GM19025 (cell line): ENCODE data around the gene ARL2.

Source experiments
- ATAC-seq: cut with Tn5 transposase; IDR thresholded peaks from one replicate; pipeline ENCODE4 v1.9.1; 2021; ENCODE audit warnings: mild to moderate bottlenecking, low read depth, moderate library complexity; ENCODE audit not compliant: unreplicated experiment

ARL2 gene

GRCh38 chr11:65043881-65044501, 30.0 kb downstream of the ARL2 start:
- ATAC-seq, result no peak

DNA sequence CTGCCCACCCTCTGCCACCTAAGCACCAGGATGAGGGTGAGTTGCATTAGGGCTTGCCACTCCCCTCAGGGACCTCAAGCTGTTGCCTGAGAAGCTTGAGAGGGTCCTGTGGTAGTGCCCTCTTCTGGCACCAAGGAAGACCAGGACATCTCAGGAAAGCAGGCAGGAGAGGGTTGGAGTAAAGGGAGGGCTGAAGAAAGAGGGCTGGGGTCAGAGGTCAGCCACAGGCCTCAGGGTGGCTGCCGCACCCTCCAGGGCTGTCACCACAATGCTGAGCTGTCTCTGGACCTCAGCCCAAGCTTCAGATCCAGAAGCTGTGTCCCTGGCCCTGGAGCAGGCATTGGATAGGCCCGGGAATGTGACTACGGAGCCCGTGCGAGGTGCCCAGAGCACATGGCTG, 31.1 kb downstream of the ARL2 start:
- no peak for ATAC-seq

DNA sequence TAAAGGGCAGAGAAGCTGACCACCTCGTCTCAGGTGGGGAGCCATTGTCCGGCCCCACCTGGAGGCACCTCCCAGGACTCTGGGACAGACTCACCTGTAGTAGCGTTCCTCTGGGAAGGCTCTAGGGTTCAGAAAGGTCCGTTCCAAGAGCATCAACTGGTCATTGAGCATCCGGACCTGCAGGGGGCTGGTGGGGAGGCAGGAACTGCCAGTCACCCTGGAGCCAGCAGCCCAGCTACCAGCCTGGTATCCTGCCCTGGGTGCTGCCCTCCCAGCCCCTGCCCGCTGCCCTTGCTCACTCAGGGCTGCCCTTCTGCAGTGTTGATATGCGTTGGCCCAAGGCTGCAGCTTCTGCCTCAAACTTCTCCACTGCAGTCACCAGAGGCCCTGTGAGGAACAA, 31.8 kb downstream of the ARL2 start:
- no peak for ATAC-seq

DNA sequence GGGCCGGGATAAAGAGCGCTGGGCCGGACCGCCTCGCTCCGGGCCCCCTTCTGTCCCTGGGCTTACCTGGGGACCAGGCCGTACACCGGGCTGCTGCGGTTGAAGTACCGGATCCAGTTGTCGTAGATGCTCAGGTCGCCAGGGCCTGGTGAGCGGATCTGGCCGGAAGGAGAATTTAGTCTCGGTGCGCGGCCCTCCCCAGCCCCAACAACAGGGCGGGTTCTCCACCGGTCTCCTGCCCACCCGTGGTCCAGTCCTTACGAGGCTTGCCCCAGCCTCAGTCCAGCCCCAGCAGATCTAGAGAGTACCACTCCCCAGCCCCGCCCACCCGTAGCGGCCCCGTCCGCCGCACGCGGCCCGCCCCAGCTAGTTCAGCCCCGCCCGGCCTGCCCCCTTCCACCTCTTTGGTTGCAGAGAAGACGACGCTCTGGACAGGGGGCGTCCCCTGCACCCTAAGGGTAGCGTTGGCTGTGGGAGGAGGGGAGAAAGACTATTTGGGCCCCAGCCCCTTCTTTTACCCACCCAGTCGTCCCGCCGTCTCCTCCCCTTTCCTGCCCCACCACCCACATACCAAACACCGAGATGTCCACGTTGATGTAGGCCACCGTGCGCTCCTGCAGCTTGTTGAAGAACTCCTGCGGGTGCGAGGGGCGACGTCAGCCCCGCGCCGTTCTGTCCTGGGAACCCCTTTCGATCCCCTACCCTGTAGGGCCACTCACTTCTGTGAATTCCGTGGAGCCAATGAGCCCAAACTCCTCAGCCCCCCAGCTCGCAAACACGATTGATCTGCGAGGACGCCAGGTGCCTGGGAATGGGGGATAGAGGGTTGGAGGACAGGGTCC, 33.8 kb downstream of the ARL2 start:
- no peak for ATAC-seq

GRCh38 chr11:65051398-65051858, 37.5 kb downstream of the ARL2 start:
- no peak for ATAC-seq

GRCh38 chr11:65053827-65054508, 40.0 kb downstream of the ARL2 start:
- ATAC-seq, result no peak

DNA sequence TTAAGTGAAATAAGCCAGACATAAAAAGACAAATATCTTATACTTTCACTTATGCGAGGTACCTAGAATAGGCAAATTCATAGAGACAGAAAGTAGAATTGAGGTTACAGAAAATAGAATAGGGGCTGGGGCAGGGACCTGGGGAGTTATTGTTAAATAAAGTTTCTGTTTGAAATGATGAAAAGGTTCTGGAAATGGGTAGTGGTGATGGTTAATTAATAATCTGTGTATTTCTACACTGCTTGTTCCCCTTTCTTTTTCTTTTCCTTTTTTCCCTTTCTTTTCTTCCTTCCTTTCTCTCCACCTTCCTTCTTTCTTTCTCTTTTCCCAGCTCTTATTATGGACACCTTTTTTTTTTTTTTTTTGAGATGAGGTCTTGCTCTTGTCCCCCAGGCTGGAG, 41.6 kb downstream of the ARL2 start:
- ATAC-seq, result no peak

- no peak for ATAC-seq
These were observed 43.0 kb downstream of the ARL2 start for GRCh38 chr11:65056999-65057398.

DNA sequence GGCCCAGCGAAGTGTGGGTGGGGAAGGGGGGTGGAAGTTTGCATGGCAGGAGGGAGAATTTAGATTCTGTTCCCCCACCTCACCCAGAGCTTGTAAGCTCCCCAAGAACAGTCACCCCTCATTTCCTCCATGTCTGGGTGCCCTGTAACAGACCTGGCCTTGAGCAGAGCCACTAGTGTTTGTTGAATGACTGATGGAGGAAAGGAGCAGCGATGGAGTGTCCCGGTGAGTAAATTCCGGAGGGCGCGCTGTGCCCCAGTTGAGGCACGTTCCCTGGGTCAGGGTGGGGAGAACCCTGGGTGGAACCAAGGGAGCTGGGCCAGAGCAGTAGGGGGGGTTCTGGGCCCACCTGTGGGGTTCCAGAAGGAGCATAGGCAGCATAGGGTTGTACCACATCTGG, 43.6 kb downstream of the ARL2 start:
- ATAC-seq, result no peak

- no peak for ATAC-seq
These were observed 44.1 kb downstream of the ARL2 start for GRCh38 chr11:65058012-65058411.

GRCh38 chr11:65058419-65059054, 44.6 kb downstream of the ARL2 start, which contains the start of gene NAALADL1:
Gene NAALADL1 (minus strand): TSS chr11:65058553. CDS start chr11:65058521, 32 bp downstream.
- ATAC-seq, result no peak

DNA sequence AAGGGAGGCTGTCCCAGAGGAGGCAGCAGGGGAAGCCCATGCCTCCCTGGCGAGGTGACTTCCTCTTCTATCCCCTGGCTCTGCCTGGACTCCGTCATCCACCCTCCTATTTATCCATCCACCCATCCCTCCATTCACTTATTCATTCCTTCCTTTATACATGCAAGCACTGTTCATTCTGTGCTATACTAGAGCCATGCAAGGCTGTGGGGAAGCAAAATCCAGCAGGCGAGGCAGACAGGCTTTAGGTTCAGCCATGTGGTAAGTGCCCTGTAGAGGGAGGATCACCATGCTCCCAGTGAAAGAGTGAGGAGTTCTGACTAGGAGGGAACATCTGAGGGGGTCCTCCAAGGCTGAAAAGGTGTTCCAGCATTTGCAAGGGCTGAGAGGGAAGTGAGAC, 45.6 kb downstream of the ARL2 start:
- ATAC-seq, result no peak

DNA sequence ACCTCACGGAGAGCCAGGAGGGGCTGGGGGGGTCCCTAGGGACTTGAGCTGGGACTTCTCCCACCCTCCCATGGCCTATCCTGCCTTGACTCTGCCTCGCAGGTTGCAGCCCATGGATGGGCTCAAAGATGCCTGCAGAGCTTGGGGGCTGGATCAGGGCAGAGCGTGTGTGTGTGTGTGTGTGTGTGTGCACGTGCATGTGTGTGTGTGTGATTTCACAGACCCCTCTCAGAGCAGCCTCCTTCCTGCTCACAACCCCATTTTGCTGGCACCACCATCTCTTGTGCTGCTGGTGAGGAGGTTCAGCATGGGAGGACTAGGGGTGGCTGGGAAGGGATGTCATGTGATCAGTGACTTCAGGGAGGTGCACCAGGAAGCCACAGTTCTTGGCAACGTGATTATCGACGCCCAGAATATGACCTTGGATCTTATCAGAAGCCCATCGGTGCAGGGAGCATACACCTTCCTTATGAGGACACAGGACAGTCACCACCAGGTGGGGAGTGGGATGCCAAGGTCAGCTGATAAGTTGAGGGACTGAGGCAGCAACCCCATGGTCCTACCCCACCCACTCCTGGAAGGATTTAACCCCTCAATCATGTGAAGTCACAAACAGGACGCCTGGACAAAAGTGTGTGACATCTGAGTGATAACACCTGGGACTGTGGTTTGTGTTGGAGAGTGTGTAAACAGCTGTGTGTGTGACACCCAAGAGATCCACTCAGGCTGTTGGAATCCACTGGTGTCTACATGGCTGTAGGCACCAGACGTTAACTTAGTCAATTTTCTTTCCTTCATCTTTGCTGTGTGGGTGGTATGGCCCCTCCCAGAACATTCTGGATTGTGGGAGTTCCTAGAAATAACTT, 46.2 kb downstream of the ARL2 start:
- ATAC-seq, result no peak

GRCh38 chr11:65060913-65061408, 47.0 kb downstream of the ARL2 start:
- ATAC-seq, result no peak

DNA sequence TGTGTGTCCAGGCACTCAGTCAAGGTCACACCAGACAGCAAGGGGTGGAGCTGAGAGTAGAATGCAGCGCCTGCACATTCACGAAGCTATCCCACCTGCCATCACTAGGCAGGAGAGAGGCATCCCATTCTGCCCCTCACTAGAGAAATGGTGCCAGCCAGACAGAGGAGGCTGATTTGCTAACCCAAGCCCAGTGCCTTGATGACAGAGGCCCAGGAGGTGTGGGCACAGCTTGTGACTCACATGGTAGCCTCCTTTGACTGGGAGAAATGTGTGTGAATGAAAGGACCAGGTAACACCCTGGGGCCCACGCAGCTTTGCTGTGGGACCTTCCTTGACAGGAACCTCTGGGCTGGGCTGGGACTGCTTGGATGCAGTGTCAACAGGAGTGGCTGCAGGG, 49.6 kb downstream of the ARL2 start:
- no peak for ATAC-seq

DNA sequence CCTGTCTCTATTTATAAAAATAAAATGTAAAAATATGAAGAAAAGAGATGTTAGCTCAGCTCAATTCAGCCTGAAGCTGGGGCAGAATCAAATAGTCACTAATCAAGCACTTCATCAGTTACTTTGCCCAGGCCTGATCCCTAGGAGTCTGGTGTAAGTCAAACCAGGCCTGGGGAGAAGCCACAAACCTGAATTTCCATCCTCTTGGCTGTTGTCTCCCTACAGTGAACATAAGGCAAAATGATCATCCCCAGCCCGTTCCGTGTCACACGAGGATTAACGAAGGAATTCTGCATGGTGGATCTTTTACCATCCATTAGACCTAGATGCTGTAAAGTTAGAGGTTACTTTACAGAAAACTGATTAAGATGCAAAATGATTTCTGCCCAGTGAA, 50.9 kb downstream of the ARL2 start:
- ATAC-seq, result no peak

GRCh38 chr11:65065851-65066250, 51.9 kb downstream of the ARL2 start:
- no peak for ATAC-seq

- no peak for ATAC-seq
These were observed 52.4 kb downstream of the ARL2 start for GRCh38 chr11:65066315-65066714.

DNA sequence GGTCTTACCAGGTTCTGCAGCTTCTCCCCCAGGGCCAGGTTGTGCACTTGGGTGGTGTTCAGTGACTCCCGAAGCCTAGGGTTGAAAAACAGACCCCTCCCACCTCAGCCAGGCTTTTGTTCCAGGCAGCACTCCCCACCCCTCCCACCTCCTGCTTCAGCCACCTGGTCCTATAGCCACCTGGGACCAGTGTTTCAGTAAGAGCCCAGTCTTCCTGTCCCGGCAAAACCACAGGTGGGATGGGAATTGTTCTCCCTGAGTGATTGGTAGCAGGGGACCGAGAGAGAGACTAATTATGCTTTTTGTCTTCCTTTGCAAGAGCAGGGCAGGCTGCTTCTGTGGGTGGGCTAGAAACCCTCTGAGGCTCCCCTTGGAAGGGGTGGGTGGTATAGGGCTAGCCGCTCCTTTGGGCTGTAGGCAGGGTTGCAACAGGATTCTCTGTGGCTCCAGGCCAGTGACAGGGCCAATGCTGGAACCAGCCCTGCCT, 52.9 kb downstream of the ARL2 start:
- ATAC-seq, result no peak

GRCh38 chr11:65067446-65067845, 53.5 kb downstream of the ARL2 start:
- ATAC-seq, result no peak
